Measurements from ENCODE around the gene NID2. TPM values are rescaled to one million over a fixed set of nuclear protein-coding genes. Genes with fewer than 3 reads are reported as not detected.
A peak's percentile ranks its signal among the peaks of the same experiment; 100 is the strongest.

NID2 gene
- total RNA-seq, 2 donors from 2014 or later, result 18.8 to 28.7 TPM

DNA sequence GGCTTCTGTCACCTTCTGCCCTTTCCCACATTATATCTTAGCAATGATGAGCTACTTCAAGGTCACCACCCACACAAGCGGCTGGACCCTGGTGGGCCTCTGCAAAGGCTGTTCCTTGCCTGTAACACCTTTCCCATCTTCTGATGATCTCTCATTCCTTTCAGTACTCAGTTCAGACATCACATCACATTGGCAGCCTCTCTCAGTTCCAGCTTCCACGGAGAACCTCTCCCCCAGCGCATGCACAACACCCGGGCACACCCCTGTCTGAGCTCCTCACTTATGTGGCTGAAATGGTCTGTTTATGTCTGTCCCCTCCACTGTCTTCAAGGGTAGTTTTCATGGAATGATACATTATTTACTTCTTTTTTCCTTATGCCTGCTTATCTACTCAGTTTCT lies 6.5 kb upstream of the NID2 start:
- intact Hi-C loops (cut with DNase I), result no loop called here
- Histone ChIP-seq H3K27ac (no peak overlapping the region), H3K4me1 (no peaks in the 10 kb centered on the region), H3K36me3 (no peaks in the 10 kb centered on the region), H3K27me3 (no peaks in the 10 kb centered on the region), H3K4me3 (no peak overlapping the region), H3K9ac (ENCODE audit: low read depth in 2 of 2, low read length in 2 of 2) (no peak overlapping the region), H3K9me3 (no peaks in the 10 kb centered on the region)
- TF ChIP-seq, protein P1, sequence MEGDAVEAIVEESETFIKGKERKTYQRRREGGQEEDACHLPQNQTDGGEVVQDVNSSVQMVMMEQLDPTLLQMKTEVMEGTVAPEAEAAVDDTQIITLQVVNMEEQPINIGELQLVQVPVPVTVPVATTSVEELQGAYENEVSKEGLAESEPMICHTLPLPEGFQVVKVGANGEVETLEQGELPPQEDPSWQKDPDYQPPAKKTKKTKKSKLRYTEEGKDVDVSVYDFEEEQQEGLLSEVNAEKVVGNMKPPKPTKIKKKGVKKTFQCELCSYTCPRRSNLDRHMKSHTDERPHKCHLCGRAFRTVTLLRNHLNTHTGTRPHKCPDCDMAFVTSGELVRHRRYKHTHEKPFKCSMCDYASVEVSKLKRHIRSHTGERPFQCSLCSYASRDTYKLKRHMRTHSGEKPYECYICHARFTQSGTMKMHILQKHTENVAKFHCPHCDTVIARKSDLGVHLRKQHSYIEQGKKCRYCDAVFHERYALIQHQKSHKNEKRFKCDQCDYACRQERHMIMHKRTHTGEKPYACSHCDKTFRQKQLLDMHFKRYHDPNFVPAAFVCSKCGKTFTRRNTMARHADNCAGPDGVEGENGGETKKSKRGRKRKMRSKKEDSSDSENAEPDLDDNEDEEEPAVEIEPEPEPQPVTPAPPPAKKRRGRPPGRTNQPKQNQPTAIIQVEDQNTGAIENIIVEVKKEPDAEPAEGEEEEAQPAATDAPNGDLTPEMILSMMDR (IDR thresholded peaks at IDR 0.05), result no peak
- DNase-seq, result no peak

DNA sequence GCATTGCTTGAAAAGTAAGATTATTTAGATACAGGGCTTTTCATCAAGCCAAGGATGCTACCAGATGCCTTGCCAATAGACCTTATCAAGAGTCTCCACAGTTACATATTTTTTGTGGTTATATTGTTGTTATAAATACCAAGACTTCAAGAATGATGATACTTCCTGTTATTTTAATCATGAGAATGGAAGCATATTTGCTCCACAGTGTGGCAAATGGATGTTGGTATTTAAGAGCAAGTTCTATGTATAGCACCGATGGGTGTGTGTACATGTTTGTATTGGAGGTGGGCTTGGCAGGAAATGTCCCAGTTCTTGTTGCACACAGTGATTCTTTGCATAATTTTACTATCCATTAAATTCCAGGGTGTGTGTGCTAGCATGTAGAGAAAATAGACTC lies 4.4 kb upstream of the NID2 start:
- TF ChIP-seq, protein P1 (IDR thresholded peaks at IDR 0.05), result no peak
- no peak for DNase-seq
- Histone ChIP-seq H3K9me3 (no peaks in the 10 kb centered on the region), H3K4me1 (no peaks in the 10 kb centered on the region), H3K9ac (ENCODE audit: low read depth in 2 of 2, low read length in 2 of 2) (no peak overlapping the region), H3K27me3 (no peaks in the 10 kb centered on the region), H3K27ac (no peak overlapping the region), H3K36me3 (no peaks in the 10 kb centered on the region), H3K4me3 (no peak overlapping the region)
- intact Hi-C loops (cut with DNase I), result no loop called here

DNA sequence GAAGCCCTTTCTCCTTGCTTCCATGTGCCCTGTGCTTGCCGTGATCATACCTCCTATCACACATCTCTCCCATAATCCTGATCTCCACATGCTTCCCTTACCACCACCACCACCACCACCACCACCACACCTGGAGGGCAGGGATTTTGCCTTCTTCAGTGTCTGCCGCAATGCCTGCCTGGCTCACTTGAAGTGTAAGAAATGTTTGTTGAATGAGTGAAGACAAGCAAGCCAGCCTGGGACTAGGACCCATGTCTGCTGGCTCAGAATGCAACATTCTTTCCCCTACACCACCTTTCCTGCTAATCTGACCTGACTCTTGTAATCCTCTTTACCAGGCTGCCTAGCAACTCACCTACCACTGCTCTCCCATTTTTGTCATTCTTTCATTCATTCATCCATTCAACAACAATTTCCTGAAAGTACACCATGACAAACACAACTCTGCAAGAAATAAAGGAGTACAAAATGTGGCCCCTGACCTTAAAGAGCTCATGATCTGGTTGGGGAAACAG lies 3.5 kb upstream of the NID2 start:
- peaks cover 4% of the 10 kb centered on the region for H3K4me1 ChIP-seq
- H3K9me3 ChIP-seq, result no peaks in the 10 kb centered on the region
- TF ChIP-seq, protein P1 (IDR thresholded peaks at IDR 0.05), result no peak
- intact Hi-C loops (cut with DNase I), result no loop called here
- no peaks in the 10 kb centered on the region for H3K36me3 ChIP-seq
- no peak for DNase-seq
- H3K4me3 ChIP-seq, result no peak overlapping the region
- peaks cover 7% of the 10 kb centered on the region for H3K27me3 ChIP-seq
- no peak overlapping the region for H3K27ac ChIP-seq
- no peak overlapping the region for H3K9ac ChIP-seq (ENCODE audit: low read depth in 2 of 2, low read length in 2 of 2)

DNA sequence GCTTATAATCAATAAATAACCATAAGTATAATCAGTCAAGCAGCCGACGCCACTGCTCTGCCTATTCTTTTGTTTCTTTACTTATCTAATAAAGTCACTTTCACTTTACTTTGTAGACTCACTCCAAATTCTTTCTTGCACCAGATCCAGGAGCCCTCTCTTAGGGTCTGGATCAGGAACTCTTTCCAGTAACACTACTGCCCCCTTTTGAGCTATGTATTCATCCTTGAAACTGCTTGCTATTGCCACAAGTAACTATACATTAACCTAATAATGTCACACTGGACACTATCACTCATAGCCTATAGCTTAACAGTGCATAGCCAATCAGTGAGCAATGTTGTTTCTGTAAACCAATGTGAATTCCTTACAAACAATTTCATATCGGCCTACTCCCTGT lies 2.8 kb upstream of the NID2 start:
- peaks cover 4% of the 10 kb centered on the region for H3K4me1 ChIP-seq
- DNase-seq, result no peak
- no peak overlapping the region for H3K9ac ChIP-seq (ENCODE audit: low read depth in 2 of 2, low read length in 2 of 2)
- no peaks in the 10 kb centered on the region for H3K36me3 ChIP-seq
- H3K27ac ChIP-seq, result no peak overlapping the region
- TF ChIP-seq, protein P1 (IDR thresholded peaks at IDR 0.05), result no peak
- no peaks in the 10 kb centered on the region for H3K9me3 ChIP-seq
- peaks cover 7% of the 10 kb centered on the region for H3K27me3 ChIP-seq
- intact Hi-C loops (cut with DNase I), result no loop called here
- no peak overlapping the region for H3K4me3 ChIP-seq

DNA sequence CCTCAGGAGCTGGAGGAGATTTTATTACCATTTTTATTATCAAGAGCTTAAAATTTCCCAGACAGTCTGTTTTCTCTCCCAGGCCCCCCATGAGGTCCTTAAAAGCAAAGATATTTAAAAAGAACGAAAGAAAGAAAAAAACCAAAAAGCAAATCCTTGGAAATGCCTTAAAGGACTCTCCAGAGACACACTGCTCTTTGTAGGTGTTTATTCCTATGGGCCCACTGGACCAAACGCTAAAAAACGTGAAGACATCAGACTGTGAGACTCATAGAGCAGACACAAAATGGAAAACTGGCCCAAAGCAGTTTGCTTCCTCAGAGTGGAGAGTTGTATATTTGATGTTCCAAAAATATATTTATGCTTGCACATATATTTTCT lies 1.2 kb upstream of the NID2 start:
- Histone ChIP-seq H3K9me3 (no peaks in the 10 kb centered on the region), H3K4me3 (no peak overlapping the region), H3K9ac (ENCODE audit: low read depth in 2 of 2, low read length in 2 of 2) (no peak overlapping the region), H3K36me3 (no peaks in the 10 kb centered on the region), H3K27ac (peak overlapping the region; percentile 45), H3K27me3 (peaks cover 7% of the 10 kb centered on the region), H3K4me1 (peaks cover 4% of the 10 kb centered on the region)
- TF ChIP-seq, protein P1 (IDR thresholded peaks at IDR 0.05), result no peak
- intact Hi-C loops (cut with DNase I), result no loop called here
- DNase-seq, result no peak
